Naive thymus-derived CD8-positive, alpha-beta T cell (primary cell): Measurements from ENCODE around the gene TSC22D3. TPM values are rescaled to one million over a fixed set of nuclear protein-coding genes. Genes with fewer than 3 reads are reported as not detected.
A peak's percentile ranks its signal among the peaks of the same experiment; 100 is the strongest.

ENCODE experiments used
- ATAC-seq, 2 donors: fragments of 150-1000 bp; cut with Tn5 transposase in 1 of 2; sonication (Bioruptor Pico), chemical (Tn5 transposase) in 1 of 2; 1 replicate in 1 of 2; 2 replicates in 1 of 2; pipeline ENCODE4 v1.10.0; 2021; ENCODE audit warnings: mild to moderate bottlenecking in 2 of 2, moderate library complexity in 2 of 2
- POLR2A ChIA-PET: fragments of 350-600 bp; sonication (Branson Sonifier 250); formaldehyde crosslinking; loops from one replicate; lab custom pipeline; 2021; ENCODE audit warnings: antibody characterized with exemption; lab: Charles Lee
- DNase-seq, 10 donors: peaks; one replicate each; pipeline versions ENCODE4 v3.0.0 to v3.0.0-alpha.2; 2020 to 2022
- H3K27ac Mint-ChIP-seq, 10 donors: one replicate each; pipeline ENCODE4 v1.8.0; 2020 to 2022; ENCODE audit warnings: mild to moderate bottlenecking in 10 of 10, mixed read lengths in 10 of 10, moderate library complexity in 4 of 10, inconsistent platforms in 1 of 10
- H3K27me3 Mint-ChIP-seq, 5 donors: one replicate each; pipeline ENCODE4 v1.8.0; 2021 to 2022; ENCODE audit warnings: mixed read lengths in 5 of 5
- H3K36me3 Mint-ChIP-seq, 3 donors: one replicate each; pipeline ENCODE4 v1.8.0; 2020 to 2022; ENCODE audit warnings: mixed read lengths in 3 of 3, mild to moderate bottlenecking in 2 of 3, inconsistent platforms in 1 of 3
- H3K4me1 Mint-ChIP-seq, 4 donors: one replicate each; pipeline ENCODE4 v1.8.0; 2021 to 2022; ENCODE audit warnings: mixed read lengths in 4 of 4
- H3K4me3 Mint-ChIP-seq, 10 donors: one replicate each; pipeline ENCODE4 v1.8.0; 2020 to 2022; ENCODE audit warnings: mild to moderate bottlenecking in 10 of 10, mixed read lengths in 10 of 10, moderate library complexity in 6 of 10, inconsistent platforms in 1 of 10
- H3K9me3 Mint-ChIP-seq, 9 donors: one replicate each; pipeline ENCODE4 v1.8.0; 2020 to 2022; ENCODE audit warnings: mixed read lengths in 9 of 9, mild to moderate bottlenecking in 3 of 9, inconsistent platforms in 1 of 9, moderate library complexity in 1 of 9
- polyA plus RNA-seq, 3 donors: library from polyadenylated mRNA; unstranded; fragments of 300-500 nt; fragmentation: Illumina TruSeq; gene quantifications; one replicate each; pipeline ENCODE4 v1.2.3, GENCODE V29; 2021
- total RNA-seq, 8 experiments: library from RNA in 2 of 8; stranded (reverse) in 2 of 8; gene quantifications; one replicate each; pipeline ENCODE4 v1.2.3 and lab custom pipeline; 2021 to 2026

The TSC22D3 gene
- total and polyA plus RNA-seq, 5 experiments from 2014 or later = 196 to 997 (median 437) TPM

DNA sequence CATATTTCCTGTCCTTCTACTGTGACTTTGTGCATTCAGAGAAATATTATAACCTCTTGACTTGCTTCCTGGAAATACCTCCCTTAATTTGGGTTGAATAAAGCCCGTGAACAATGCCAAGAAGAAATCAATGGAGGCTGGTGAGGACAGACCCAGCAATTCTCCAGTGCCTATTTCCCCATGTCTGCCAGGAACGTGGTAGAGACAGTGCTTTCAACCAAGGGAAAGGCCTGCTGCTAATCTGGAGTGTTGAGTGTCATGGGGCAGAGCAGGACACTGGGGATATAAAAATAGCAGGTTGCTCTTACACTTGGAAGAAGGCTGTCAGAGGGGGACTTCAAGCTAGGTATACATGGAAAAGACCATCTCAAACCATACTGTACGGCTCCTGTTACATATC, 19.9 kb downstream of the TSC22D3 start:
- H3K27me3 Mint-ChIP-seq = no peaks in the 10 kb centered on the region
- peaks cover 7 to 35% (median 20%) of the 10 kb centered on the region in 4 donors for H3K4me1 Mint-ChIP-seq
- DNase-seq (no peak), ATAC-seq (no peak)
- H3K36me3 Mint-ChIP-seq = peaks cover 0 to 20% (median 0%) of the 10 kb centered on the region in 3 donors
- no peaks in the 10 kb centered on the region for H3K9me3 Mint-ChIP-seq
- peak overlapping the region in 6 of 10 donors; percentile 12 to 83 (median 48) for H3K27ac Mint-ChIP-seq
- H3K4me3 Mint-ChIP-seq = no peak overlapping the region
- POLR2A ChIA-PET = interaction anchor here (0.5 kb wide), 1 partner anchor 20 kb away, joined by 3 read pairs; no protein-coding TSS in a partner anchor

DNA sequence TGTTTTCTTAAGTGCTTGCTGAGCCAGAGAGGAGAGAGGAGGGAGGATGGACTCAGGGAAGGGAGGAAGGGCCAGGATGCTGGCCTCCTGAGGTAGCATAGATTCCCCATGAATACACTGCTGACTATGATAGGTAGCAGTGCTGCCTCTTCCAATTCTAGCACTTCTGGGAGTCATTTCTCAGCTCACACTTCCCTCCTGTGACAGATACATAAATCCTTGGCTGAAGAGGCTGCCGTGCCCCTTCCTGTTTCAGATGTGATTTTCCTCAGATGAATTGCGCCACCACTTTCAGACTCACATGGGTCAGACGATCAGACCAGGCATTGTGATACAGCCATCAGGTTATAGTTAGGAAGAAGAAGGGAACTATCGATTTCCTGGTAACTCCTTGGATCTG, 22.4 kb downstream of the TSC22D3 start:
- ATAC-seq = no peak
- H3K4me3 Mint-ChIP-seq = no peak overlapping the region

DNA sequence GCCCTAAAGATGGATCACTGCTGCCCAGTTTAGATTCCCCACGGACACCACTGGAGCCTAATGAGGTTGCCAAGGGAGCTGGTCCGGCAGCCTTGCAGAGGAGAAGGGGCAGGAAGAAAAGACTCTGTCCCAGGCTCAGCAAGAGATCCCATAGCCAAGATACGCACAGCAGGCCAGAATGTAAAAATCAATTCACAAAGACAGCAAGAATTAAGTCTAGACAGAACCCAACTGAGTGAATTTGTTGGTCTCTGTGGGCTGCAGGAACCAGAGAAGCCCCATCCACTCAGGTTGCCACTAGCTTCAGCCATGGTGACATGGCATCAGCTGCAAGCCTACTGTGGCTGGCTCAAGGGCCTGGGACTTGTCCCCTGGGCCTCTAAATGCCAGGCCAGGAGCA, 22.9 kb downstream of the TSC22D3 start:
- Mint-ChIP-seq H3K4me3 (no peak overlapping the region), H3K27me3 (no peaks in the 10 kb centered on the region), H3K36me3 (peaks cover 0 to 14% (median 0%) of the 10 kb centered on the region in 3 donors), H3K27ac (no peak overlapping the region), H3K9me3 (no peaks in the 10 kb centered on the region), H3K4me1 (peaks cover 7 to 30% (median 14%) of the 10 kb centered on the region in 4 donors)
- DNase-seq (no peak), ATAC-seq (no peak)
- POLR2A ChIA-PET = interaction anchor here (1.0 to 1.1 kb wide), 2 partner anchors 11 to 15 kb away, joined by 3 to 6 read pairs; no protein-coding TSS in a partner anchor

More for the DNA sequence above, 22.4 kb downstream of the TSC22D3 start:
- H3K27me3 Mint-ChIP-seq = no peaks in the 10 kb centered on the region
- peak overlapping the region in 3 of 10 donors; percentile 4 to 71 (median 51) for H3K27ac Mint-ChIP-seq
- POLR2A ChIA-PET = interaction anchor here (1.0 kb wide), 1 partner anchor 11 kb away, joined by 6 read pairs; no protein-coding TSS in a partner anchor
- no peaks in the 10 kb centered on the region for H3K9me3 Mint-ChIP-seq
- peaks cover 7 to 33% (median 18%) of the 10 kb centered on the region in 4 donors for H3K4me1 Mint-ChIP-seq
- DNase-seq = no peak
- H3K36me3 Mint-ChIP-seq = peaks cover 0 to 13% (median 0%) of the 10 kb centered on the region in 3 donors

GRCh38 chrX:107752043-107752442, 23.5 kb downstream of the TSC22D3 start:
- Mint-ChIP-seq H3K36me3 (peaks cover 0 to 14% (median 0%) of the 10 kb centered on the region in 3 donors), H3K4me1 (peaks cover 7 to 30% (median 13%) of the 10 kb centered on the region in 4 donors), H3K27me3 (no peaks in the 10 kb centered on the region), H3K9me3 (no peaks in the 10 kb centered on the region), H3K27ac (no peak overlapping the region), H3K4me3 (no peak overlapping the region)
- DNase-seq = no peak
- no peak for ATAC-seq
- POLR2A ChIA-PET = interaction anchor here (1.1 kb wide), 1 partner anchor 14 kb away, joined by 3 read pairs; no protein-coding TSS in a partner anchor

DNA sequence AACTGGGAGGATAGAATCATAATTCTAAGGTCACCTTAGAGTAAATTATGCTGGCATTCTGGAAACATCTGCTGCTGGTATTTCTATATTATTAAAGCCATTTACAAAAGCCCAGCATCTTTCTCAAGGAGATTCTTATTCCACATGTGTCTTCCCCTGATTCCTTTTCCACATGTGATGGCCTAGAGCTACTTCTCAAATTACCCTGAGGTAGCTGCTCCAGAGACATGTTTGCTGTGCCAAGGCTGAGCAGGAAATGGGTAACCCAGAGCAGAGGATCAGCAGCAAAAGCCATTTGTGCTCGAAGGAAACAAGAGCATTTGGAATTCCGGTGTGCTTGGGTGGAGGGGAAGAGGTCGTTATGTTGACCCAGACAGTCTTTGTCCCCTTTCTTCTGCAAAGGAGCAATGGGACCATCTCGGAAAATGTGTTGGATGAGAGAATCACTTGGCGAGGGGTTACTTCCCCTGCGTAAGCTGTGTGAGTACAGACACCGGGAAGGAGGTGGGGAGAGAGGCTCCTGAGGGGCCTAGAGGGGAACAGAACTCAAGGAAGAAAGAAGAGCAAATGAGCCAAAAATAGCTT, 24.6 kb downstream of the TSC22D3 start:
- H3K27me3 Mint-ChIP-seq = no peaks in the 10 kb centered on the region
- no peak for ATAC-seq
- POLR2A ChIA-PET = interaction anchor here (1.0 to 1.5 kb wide), 2 partner anchors 9 to 24 kb away, joined by 4 read pairs; partner anchors contain the start of gene TSC22D3
- peaks cover 7 to 30% (median 18%) of the 10 kb centered on the region in 4 donors for H3K4me1 Mint-ChIP-seq
- peaks cover 0 to 12% (median 0%) of the 10 kb centered on the region in 3 donors for H3K36me3 Mint-ChIP-seq
- no peak overlapping the region for H3K4me3 Mint-ChIP-seq
- H3K27ac Mint-ChIP-seq = peak overlapping the region in 1 of 10 donors; percentile 78
- no peaks in the 10 kb centered on the region for H3K9me3 Mint-ChIP-seq
- no peak for DNase-seq

DNA sequence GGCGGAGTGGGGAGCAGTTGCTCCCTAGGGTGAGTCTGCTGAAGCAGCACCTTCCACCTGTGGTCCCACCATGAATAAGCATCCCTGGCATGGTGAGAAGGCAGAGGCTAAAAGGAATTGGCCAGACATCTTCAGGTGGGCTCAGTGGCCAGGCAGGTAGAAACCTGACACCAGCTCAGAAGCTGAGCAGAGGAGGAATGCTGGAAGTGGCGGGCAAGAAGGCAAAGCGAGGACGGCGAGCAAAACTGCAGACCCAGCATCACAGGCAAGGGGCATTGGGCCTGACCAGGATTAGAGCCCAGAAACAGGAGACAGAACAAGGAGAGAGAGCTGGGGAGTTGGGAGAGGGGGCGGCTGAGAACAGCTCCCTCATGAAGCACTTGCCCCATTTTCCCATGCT, 25.3 kb downstream of the TSC22D3 start:
- ATAC-seq = no peak
- Mint-ChIP-seq H3K27ac (peak overlapping the region in 2 of 10 donors; percentile 16 to 88), H3K4me3 (no peak overlapping the region)

GRCh38 chrX:107748506-107748905, 27.1 kb downstream of the TSC22D3 start:
- ATAC-seq = no peak
- Mint-ChIP-seq H3K27me3 (no peaks in the 10 kb centered on the region), H3K9me3 (no peaks in the 10 kb centered on the region), H3K4me1 (peaks cover 2 to 26% (median 16%) of the 10 kb centered on the region in 4 donors), H3K27ac (peak overlapping the region in 4 of 10 donors; percentile 5 to 22 (median 18)), H3K4me3 (no peak overlapping the region), H3K36me3 (peaks cover 0 to 12% (median 0%) of the 10 kb centered on the region in 3 donors)
- POLR2A ChIA-PET = no interaction called here
- no peak for DNase-seq

More for the DNA sequence above, 25.3 kb downstream of the TSC22D3 start:
- DNase-seq = no peak
- H3K36me3 Mint-ChIP-seq = peaks cover 0 to 12% (median 0%) of the 10 kb centered on the region in 3 donors
- no peaks in the 10 kb centered on the region for H3K9me3 Mint-ChIP-seq
- no peaks in the 10 kb centered on the region for H3K27me3 Mint-ChIP-seq
- H3K4me1 Mint-ChIP-seq = peaks cover 2 to 23% (median 13%) of the 10 kb centered on the region in 4 donors
- POLR2A ChIA-PET = interaction anchor here (1.0 to 1.5 kb wide), 2 partner anchors 8 to 25 kb away, joined by 4 read pairs; partner anchors contain the start of gene TSC22D3

GRCh38 chrX:107747596-107748161, 27.9 kb downstream of the TSC22D3 start:
- Mint-ChIP-seq H3K27ac (peak overlapping the region in 2 of 10 donors; percentile 36 to 39), H3K36me3 (peaks cover 0 to 10% (median 0%) of the 10 kb centered on the region in 3 donors), H3K9me3 (no peaks in the 10 kb centered on the region), H3K4me3 (no peak overlapping the region), H3K27me3 (no peaks in the 10 kb centered on the region), H3K4me1 (peaks cover 3 to 27% (median 18%) of the 10 kb centered on the region in 4 donors)
- POLR2A ChIA-PET = interaction anchor here (0.9 kb wide), 1 partner anchor 74 kb away, joined by 3 read pairs; no protein-coding TSS in a partner anchor
- DNase-seq = no peak
- no peak for ATAC-seq

- Mint-ChIP-seq H3K36me3 (peaks cover 0 to 5% (median 2%) of the 10 kb centered on the region in 3 donors), H3K4me1 (peaks cover 19 to 50% (median 39%) of the 10 kb centered on the region in 4 donors), H3K9me3 (peaks cover 0 to 7% (median 0%) of the 10 kb centered on the region in 9 donors), H3K4me3 (no peak overlapping the region), H3K27ac (peak overlapping the region in 5 of 10 donors; percentile 36 to 83 (median 51)), H3K27me3 (peaks cover 0 to 4% (median 0%) of the 10 kb centered on the region in 5 donors)
- ATAC-seq = no peak
- POLR2A ChIA-PET = interaction anchor here (1.0 to 6.7 kb wide), 4 partner anchors 29 to 82 kb away, joined by 3 to 90 read pairs (median 4); no protein-coding TSS in a partner anchor
- no peak for DNase-seq
These were observed 30.7 kb downstream of the TSC22D3 start for GRCh38 chrX:107744868-107745267.

- Mint-ChIP-seq H3K4me1 (peaks cover 21 to 58% (median 47%) of the 10 kb centered on the region in 4 donors), H3K36me3 (peaks cover 0 to 5% (median 2%) of the 10 kb centered on the region in 3 donors), H3K27ac (peak overlapping the region in 7 of 10 donors; percentile 37 to 98 (median 85)), H3K27me3 (peaks cover 0 to 4% (median 0%) of the 10 kb centered on the region in 5 donors), H3K9me3 (peaks cover 0 to 7% (median 0%) of the 10 kb centered on the region in 9 donors), H3K4me3 (no peak overlapping the region)
- POLR2A ChIA-PET = interaction anchor here (0.6 to 6.7 kb wide), 9 partner anchors 28 to 116 kb away, joined by 3 to 90 read pairs (median 4); partner anchors contain the start of genes NCBP2L, PRPS1 and TSC22D3
- ATAC-seq (no peak), DNase-seq (no peak)
These were observed 31.6 kb downstream of the TSC22D3 start for GRCh38 chrX:107743995-107744394.

DNA sequence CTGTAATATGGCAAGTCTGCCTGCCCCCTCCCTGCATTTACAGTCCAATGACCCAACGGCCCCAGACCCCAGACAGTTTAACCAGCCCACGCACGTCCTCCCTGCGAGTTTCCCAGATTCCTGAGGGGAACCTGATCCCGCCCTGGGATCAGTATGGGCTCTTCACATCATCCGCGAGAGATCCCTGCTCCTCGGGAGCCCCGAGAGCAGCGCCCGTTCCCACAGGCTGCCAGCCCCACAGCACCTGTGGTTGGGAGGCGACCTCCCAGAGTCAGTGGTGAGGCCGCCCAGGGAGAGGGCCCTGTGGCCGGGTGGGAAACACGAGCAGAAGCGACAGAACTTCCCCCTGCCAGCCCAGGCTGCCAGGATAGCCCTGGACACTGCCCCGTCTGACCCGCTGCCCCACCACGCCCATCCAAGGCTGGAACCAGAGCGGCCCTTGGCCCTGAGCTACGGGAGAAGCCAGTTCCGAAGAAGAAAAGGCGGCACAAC, 32.8 kb downstream of the TSC22D3 start:
- DNase-seq = peak in 2 of 10 donors; percentile 2 to 9
- peaks cover 0 to 7% (median 0%) of the 10 kb centered on the region in 9 donors for H3K9me3 Mint-ChIP-seq
- peaks cover 21 to 59% (median 47%) of the 10 kb centered on the region in 4 donors for H3K4me1 Mint-ChIP-seq

DNA sequence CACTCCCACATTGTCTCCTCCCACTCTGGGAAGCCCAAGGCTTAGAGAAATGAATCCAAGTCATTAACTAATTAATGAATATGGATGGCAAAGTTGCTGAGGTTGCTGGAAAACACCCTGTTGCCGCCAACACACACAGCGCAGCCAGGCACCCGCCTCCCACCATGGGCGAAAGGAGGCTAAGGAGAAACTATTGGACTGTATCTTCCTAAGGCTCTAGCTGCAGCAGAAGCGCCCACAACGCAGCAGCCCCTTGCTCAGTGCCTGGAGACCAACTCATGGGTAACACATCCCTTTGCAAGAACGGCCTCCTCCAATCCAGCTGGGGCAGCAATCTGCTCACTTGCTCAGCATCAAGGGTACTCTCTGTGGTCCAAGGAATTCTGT, 34.2 kb downstream of the TSC22D3 start:
- Mint-ChIP-seq H3K27ac (peak overlapping the region; percentile 96 to 100 (median 98)), H3K4me3 (peak overlapping the region; percentile 75 to 93 (median 84)), H3K36me3 (peaks cover 0 to 2% (median 2%) of the 10 kb centered on the region in 3 donors), H3K4me1 (peaks cover 20 to 55% (median 45%) of the 10 kb centered on the region in 4 donors), H3K9me3 (peaks cover 0 to 7% (median 0%) of the 10 kb centered on the region in 9 donors), H3K27me3 (peaks cover 0 to 4% (median 0%) of the 10 kb centered on the region in 5 donors)
- ATAC-seq (peak; percentile 13 to 23), DNase-seq (no peak)
- POLR2A ChIA-PET = interaction anchor here (0.9 to 6.7 kb wide), 18 partner anchors 9 to 113 kb away, joined by 3 to 90 read pairs (median 8); partner anchors contain the start of genes MID2, NCBP2L, PRPS1 and TSC22D3

More for the DNA sequence above, 32.8 kb downstream of the TSC22D3 start:
- Mint-ChIP-seq H3K4me3 (peak overlapping the region; percentile 75 to 93 (median 84)), H3K27me3 (peaks cover 0 to 4% (median 0%) of the 10 kb centered on the region in 5 donors), H3K27ac (peak overlapping the region; percentile 96 to 100 (median 98)), H3K36me3 (peaks cover 0 to 3% (median 2%) of the 10 kb centered on the region in 3 donors)
- no peak for ATAC-seq
- POLR2A ChIA-PET = interaction anchor here (0.6 to 6.7 kb wide), 12 partner anchors 8 to 101 kb away, joined by 3 to 90 read pairs (median 6); partner anchors contain the start of genes NCBP2L and TSC22D3
